Activated naive CD8-positive, alpha-beta T cell treated with anti-CD3 and anti-CD28 coated beads, Interleukin-2, amount 10 ng/mL, durations not matched to agents 7 days and 5 days (primary cell): ENCODE measurements around the gene HDAC4. TPM values are rescaled to one million over a fixed set of nuclear protein-coding genes. Genes with fewer than 3 reads are reported as not detected.

Source experiments
- ATAC-seq: fragments of 150-1000 bp; cut with Tn5 transposase; one replicate; pipeline ENCODE4 v1.10.0; 2021; ENCODE audit warnings: low read depth, moderate library complexity
- POLR2A ChIA-PET: fragments of 350-600 bp; sonication (Branson Sonifier 250); formaldehyde crosslinking; loops from one replicate; lab custom pipeline; 2021; ENCODE audit warnings: antibody characterized with exemption; lab: Charles Lee
- DNase-seq: peaks from one replicate; pipeline ENCODE4 v3.0.0; 2021
- H3K27ac Mint-ChIP-seq: one replicate; pipeline ENCODE4 v1.8.0; 2022; ENCODE audit warnings: mild to moderate bottlenecking, mixed read lengths
- H3K27me3 Mint-ChIP-seq: one replicate; pipeline ENCODE4 v1.8.0; 2022; ENCODE audit warnings: mild to moderate bottlenecking, moderate library complexity, mixed read lengths
- H3K36me3 Mint-ChIP-seq: one replicate; pipeline ENCODE4 v1.8.0; 2021; ENCODE audit warnings: mild to moderate bottlenecking, mixed read lengths
- H3K4me1 Mint-ChIP-seq: one replicate; pipeline ENCODE4 v1.8.0; 2021; ENCODE audit warnings: mixed read lengths
- H3K4me3 Mint-ChIP-seq: one replicate; pipeline ENCODE4 v1.8.0; 2022; ENCODE audit warnings: mild to moderate bottlenecking, moderate library complexity, mixed read lengths
- H3K9me3 Mint-ChIP-seq: one replicate; pipeline ENCODE4 v1.8.0; 2021; ENCODE audit warnings: mixed read lengths
- total RNA-seq, 2 experiments: library from RNA; stranded (reverse); gene quantifications; one replicate each; pipeline ENCODE4 v1.2.3, GENCODE V29; 2021

The HDAC4 gene
- total RNA-seq, 2 experiments from 2014 or later: 54.0 to 57.4 TPM

DNA sequence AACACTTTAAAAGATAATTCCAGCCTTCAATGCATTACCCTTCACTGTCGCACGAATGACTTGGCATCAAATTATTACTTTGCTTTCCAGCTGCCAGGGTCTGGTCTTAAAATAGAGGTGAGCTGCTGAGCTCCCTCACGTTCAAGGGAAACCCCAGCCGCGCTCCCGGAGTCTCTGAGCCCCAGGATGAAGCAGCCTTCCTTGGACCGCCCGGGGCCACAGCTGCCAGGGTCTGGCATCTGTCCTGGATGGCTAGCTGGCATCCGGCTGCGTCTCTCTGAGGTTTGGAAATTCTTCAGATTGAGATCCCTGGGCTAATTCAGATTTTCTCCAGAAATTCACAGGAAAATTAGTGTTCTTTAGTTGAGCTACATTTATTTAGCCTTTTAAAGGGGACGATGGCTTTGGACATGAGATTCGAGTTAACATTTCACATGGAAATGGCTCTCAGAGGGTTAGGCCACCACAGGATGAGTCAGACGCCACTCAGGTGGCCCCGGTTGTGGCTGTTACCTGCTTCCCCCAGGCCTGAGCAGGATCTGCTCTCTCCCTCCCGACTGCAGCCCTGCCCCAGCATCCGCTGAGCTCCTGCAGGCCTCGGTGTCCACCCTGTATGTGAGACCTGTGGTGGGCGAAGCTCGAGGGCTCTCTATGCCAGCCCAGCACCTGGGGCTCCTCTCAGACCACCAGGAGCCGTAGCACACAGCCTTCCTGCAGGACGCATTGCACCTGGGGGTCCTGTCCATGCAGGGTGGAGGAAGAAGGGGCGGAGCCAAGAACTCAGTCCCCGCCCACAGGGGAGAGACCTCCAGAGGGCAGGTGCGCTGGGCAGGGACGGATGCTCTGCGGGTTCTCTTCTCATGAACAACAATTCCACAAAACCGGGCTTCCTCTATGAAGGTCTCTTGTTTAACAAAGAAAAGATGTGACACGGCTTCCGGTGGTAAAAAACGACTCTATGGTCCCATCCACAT is 297.4 kb downstream of the HDAC4 start:
- no peak for DNase-seq
- H3K4me3 Mint-ChIP-seq: no peak overlapping the region
- peaks cover 6% of the 10 kb centered on the region for H3K4me1 Mint-ChIP-seq
- POLR2A ChIA-PET: no interaction called here
- H3K27ac Mint-ChIP-seq: no peak overlapping the region
- ATAC-seq: no peak
- H3K36me3 Mint-ChIP-seq: peaks cover 8% of the 10 kb centered on the region
- H3K9me3 Mint-ChIP-seq: no peaks in the 10 kb centered on the region
- no peaks in the 10 kb centered on the region for H3K27me3 Mint-ChIP-seq

GRCh38 chr2:239102266-239102665 is 298.6 kb downstream of the HDAC4 start:
- Mint-ChIP-seq H3K27ac (no peak overlapping the region), H3K36me3 (peaks cover 8% of the 10 kb centered on the region), H3K27me3 (no peaks in the 10 kb centered on the region), H3K4me1 (peaks cover 6% of the 10 kb centered on the region), H3K4me3 (no peak overlapping the region), H3K9me3 (no peaks in the 10 kb centered on the region)
- POLR2A ChIA-PET: no interaction called here
- no peak for DNase-seq
- ATAC-seq: no peak

- Mint-ChIP-seq H3K27me3 (no peaks in the 10 kb centered on the region), H3K36me3 (peaks cover 8% of the 10 kb centered on the region), H3K9me3 (no peaks in the 10 kb centered on the region), H3K4me3 (no peak overlapping the region), H3K27ac (no peak overlapping the region), H3K4me1 (peaks cover 6% of the 10 kb centered on the region)
- no peak for DNase-seq
- no peak for ATAC-seq
- POLR2A ChIA-PET: no interaction called here
These were observed 299.0 kb downstream of the HDAC4 start for GRCh38 chr2:239101807-239102206.

GRCh38 chr2:239101071-239101470 is 299.7 kb downstream of the HDAC4 start:
- H3K9me3 Mint-ChIP-seq: no peaks in the 10 kb centered on the region
- no peak for ATAC-seq
- no peak overlapping the region for H3K27ac Mint-ChIP-seq
- peaks cover 8% of the 10 kb centered on the region for H3K36me3 Mint-ChIP-seq
- H3K4me1 Mint-ChIP-seq: peaks cover 6% of the 10 kb centered on the region
- no peak for DNase-seq
- POLR2A ChIA-PET: no interaction called here
- no peaks in the 10 kb centered on the region for H3K27me3 Mint-ChIP-seq
- H3K4me3 Mint-ChIP-seq: no peak overlapping the region

DNA sequence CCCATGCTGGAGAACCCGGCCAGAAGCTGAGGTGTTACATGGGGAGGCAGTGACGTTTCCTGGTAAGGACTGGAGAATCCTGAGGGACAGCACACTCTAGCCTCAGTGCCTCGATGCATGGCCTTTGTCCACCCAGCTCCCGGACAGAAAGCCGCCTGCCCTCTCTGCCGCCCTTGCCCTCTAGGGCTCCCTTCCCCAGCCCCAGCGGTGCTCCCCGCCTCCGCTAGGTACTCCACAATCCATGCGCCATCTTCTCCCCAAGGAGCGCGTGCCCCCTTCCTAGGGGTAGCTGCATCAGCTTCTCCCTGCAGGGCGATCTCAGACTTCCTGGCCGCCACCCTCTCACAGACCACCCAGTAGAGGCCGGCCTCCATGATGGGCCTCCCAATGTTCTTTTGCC is 301.3 kb downstream of the HDAC4 start:
- DNase-seq (no peak), ATAC-seq (no peak)
- Mint-ChIP-seq H3K4me3 (no peak overlapping the region), H3K27me3 (no peaks in the 10 kb centered on the region), H3K4me1 (peaks cover 4% of the 10 kb centered on the region), H3K36me3 (peaks cover 5% of the 10 kb centered on the region), H3K27ac (no peak overlapping the region), H3K9me3 (no peaks in the 10 kb centered on the region)
- POLR2A ChIA-PET: no interaction called here

DNA sequence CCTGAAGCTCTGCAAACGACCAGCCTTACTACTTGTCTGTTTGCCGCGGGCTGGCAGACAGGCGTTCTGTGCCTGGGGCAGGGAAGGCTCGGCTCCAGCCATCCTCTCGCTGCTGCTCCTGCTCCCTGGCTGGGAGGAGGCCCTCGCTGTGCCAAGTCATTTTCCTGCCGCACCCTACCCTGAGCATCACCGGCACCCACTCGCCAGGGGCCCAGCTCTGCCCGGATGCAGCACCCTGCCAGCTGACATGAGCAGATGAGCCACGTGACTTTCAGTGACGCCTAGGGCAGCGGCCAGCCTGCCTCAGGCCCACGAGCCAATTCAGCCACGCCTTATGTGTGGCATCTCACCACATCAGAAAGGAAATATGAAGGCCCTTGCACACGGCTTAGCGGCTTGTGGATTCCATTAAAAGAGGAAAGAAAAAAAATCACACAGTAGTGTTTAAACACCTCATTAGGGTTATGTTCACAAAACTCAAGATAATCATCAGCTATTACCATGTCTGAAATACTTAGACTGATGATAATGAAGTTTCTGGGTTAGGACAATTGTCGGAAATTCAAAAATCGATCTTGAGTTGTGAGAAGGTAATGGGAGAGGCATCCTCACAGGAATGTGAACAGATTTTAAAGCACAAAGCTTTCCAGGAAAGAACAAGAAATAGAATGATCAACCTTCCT is 302.4 kb downstream of the HDAC4 start:
- ATAC-seq: no peak
- no peaks in the 10 kb centered on the region for H3K27me3 Mint-ChIP-seq
- no peak for DNase-seq
- peaks cover 4% of the 10 kb centered on the region for H3K4me1 Mint-ChIP-seq
- H3K36me3 Mint-ChIP-seq: peaks cover 7% of the 10 kb centered on the region
- POLR2A ChIA-PET: no interaction called here
- H3K27ac Mint-ChIP-seq: no peak overlapping the region
- H3K9me3 Mint-ChIP-seq: no peaks in the 10 kb centered on the region
- no peak overlapping the region for H3K4me3 Mint-ChIP-seq

- no peaks in the 10 kb centered on the region for H3K27me3 Mint-ChIP-seq
- peaks cover 7% of the 10 kb centered on the region for H3K36me3 Mint-ChIP-seq
- peaks cover 4% of the 10 kb centered on the region for H3K4me1 Mint-ChIP-seq
- no peaks in the 10 kb centered on the region for H3K9me3 Mint-ChIP-seq
- H3K27ac Mint-ChIP-seq: no peak overlapping the region
- H3K4me3 Mint-ChIP-seq: no peak overlapping the region
- ATAC-seq (no peak), DNase-seq (no peak)
- POLR2A ChIA-PET: no interaction called here
These were observed 303.5 kb downstream of the HDAC4 start for GRCh38 chr2:239097428-239097696.

DNA sequence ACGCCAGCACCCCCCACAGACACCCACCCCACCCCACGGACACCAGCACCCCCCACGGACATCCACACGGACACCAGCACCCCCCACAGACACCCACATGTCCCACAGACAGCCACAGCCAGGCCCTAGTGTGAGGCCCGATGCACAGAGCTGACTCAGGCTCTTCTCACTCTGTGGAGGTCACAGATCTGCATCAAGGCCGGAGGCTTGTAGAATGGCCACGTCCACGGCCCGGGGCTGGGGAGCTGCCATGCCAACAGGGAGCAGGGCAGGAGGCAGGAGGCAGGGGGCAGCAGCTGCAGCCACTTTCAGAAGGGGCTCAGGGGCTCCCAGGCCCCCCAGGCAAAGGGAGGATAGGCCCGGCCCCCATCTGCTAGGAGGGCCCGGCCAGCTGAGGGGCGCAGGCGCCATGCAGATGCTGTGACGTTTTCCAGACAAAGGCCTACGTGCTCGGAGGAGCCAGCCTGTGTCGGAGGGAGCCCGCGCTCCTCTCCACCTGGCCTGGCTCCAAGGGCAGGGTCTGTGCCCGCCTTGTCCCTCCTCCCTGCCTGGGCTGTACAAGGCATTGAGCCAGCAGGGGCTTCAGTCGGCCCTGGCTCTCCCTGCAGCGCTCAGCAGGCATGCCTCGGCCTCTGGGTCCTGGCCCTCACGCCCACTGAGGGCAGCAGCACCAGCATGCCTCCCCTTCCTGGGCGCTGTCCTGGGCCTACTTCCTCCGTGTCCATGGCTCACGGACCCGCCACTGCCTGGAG is 304.0 kb downstream of the HDAC4 start:
- H3K27me3 Mint-ChIP-seq: no peaks in the 10 kb centered on the region
- DNase-seq (no peak), ATAC-seq (no peak)
- POLR2A ChIA-PET: no interaction called here
- H3K4me1 Mint-ChIP-seq: peaks cover 4% of the 10 kb centered on the region
- no peak overlapping the region for H3K27ac Mint-ChIP-seq
- no peak overlapping the region for H3K4me3 Mint-ChIP-seq
- no peaks in the 10 kb centered on the region for H3K9me3 Mint-ChIP-seq
- H3K36me3 Mint-ChIP-seq: peaks cover 5% of the 10 kb centered on the region

DNA sequence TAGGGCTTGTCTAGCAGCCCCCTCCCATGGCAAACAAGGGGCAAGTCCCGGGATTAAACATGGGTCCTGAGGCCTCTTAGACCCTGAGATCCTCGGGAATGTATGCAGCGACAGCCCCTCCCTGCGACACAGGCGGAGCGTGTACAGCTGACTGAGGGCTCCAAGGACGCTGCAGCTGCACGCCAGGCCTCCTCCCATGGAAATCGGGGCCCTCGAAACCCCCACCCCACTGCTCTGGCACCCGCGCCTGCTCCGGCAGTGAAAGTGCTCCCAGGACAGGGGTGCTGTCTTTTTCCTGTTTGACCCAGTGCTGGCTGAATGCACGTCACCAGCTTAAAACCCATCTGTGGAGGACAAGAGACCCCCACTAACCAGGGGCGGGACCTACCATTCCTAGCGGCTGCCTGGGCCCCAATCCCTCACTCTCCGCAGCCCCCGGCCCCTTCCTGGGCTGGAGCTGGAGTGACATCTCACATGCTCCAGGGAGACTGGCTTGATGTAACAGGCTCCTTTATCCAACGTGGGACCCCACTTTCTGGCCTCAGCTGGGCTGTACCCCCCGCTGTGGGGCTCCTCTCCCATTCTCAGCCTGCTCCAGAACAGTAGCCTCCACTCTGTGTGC is 305.2 kb downstream of the HDAC4 start:
- peaks cover 4% of the 10 kb centered on the region for H3K4me1 Mint-ChIP-seq

DNA sequence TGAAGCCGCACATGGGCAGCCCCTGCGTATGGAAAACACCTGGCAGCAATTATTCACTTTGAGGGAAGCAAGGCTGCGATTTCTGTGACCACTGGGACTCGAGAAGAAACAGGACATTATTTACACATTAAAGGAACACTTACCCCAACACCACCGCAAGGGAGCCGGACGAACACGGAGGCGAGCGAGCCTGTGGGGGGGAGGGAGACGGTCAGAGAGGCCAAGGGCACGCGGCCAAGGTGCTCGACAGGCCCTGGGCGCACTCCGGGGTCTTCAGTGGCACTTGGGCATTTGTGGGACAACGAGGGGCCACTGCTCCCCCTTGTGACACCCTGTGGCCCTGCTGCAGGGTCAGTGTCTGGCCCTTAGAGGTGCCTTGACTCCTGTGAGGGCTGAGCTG is 306.0 kb downstream of the HDAC4 start:
- H3K9me3 Mint-ChIP-seq: no peaks in the 10 kb centered on the region
- POLR2A ChIA-PET: no interaction called here
- H3K4me3 Mint-ChIP-seq: no peak overlapping the region
- DNase-seq (no peak), ATAC-seq (no peak)
- no peaks in the 10 kb centered on the region for H3K27me3 Mint-ChIP-seq
- peaks cover 4% of the 10 kb centered on the region for H3K4me1 Mint-ChIP-seq
- peaks cover 2% of the 10 kb centered on the region for H3K36me3 Mint-ChIP-seq
- no peak overlapping the region for H3K27ac Mint-ChIP-seq

More for the DNA sequence above, 305.2 kb downstream of the HDAC4 start:
- POLR2A ChIA-PET: no interaction called here
- H3K36me3 Mint-ChIP-seq: peaks cover 5% of the 10 kb centered on the region
- no peaks in the 10 kb centered on the region for H3K9me3 Mint-ChIP-seq
- no peaks in the 10 kb centered on the region for H3K27me3 Mint-ChIP-seq
- H3K4me3 Mint-ChIP-seq: no peak overlapping the region
- DNase-seq (no peak), ATAC-seq (no peak)
- H3K27ac Mint-ChIP-seq: no peak overlapping the region

DNA sequence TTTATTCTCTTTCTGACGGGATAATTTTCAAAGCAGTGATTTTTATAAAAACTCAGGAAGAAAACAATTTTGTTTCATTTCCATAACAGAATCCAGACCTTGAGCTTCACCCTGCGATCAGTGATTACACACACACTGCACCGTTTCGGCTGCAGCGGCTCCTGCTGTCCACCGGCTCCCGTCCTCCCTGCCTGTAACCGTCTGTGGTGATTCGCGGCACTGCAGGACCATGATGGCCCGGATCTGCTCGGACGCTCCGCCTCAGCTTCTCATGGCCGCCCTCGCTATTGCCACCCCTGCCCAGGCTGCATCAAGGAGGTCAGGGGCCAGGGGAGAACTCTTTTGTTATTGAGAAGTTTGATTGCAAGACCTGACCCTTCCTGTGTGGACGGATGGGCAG is 306.9 kb downstream of the HDAC4 start:
- Mint-ChIP-seq H3K4me3 (no peak overlapping the region), H3K36me3 (peaks cover 2% of the 10 kb centered on the region), H3K4me1 (peaks cover 4% of the 10 kb centered on the region), H3K27me3 (no peaks in the 10 kb centered on the region), H3K27ac (no peak overlapping the region), H3K9me3 (no peaks in the 10 kb centered on the region)
- POLR2A ChIA-PET: no interaction called here
- ATAC-seq (no peak), DNase-seq (no peak)

DNA sequence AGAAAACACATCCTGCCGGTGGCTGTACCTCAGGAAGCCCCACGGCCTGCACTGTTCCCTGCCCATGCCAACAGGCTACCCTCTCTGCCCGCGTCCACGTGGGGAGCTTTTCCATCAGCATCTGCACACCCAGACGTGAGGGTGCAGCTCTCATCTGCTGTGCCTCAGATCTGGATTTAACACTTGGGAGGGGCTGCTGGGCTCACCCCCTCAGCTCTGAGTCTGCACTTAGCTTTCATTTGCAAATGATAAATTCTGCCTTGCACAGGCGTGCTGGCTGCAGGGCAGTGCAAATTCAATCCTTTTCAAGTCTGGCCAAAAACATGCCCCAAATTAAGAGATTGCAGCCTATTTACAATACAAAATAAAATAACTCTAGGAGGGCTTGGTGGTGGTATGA is 307.3 kb downstream of the HDAC4 start:
- POLR2A ChIA-PET: no interaction called here
- no peak overlapping the region for H3K27ac Mint-ChIP-seq
- DNase-seq (no peak), ATAC-seq (no peak)
- H3K4me3 Mint-ChIP-seq: no peak overlapping the region
- H3K36me3 Mint-ChIP-seq: peaks cover 2% of the 10 kb centered on the region
- H3K9me3 Mint-ChIP-seq: no peaks in the 10 kb centered on the region
- H3K4me1 Mint-ChIP-seq: peaks cover 1% of the 10 kb centered on the region
- no peaks in the 10 kb centered on the region for H3K27me3 Mint-ChIP-seq

GRCh38 chr2:239092571-239093294 is 308.1 kb downstream of the HDAC4 start:
- ATAC-seq: no peak
- Mint-ChIP-seq H3K4me1 (no peaks in the 10 kb centered on the region), H3K9me3 (no peaks in the 10 kb centered on the region)

More at GRCh38 chr2:239092571-239093294, 308.1 kb downstream of the HDAC4 start:
- DNase-seq: no peak
- Mint-ChIP-seq H3K36me3 (peaks cover 2% of the 10 kb centered on the region), H3K4me3 (no peak overlapping the region), H3K27me3 (no peaks in the 10 kb centered on the region), H3K27ac (no peak overlapping the region)
- POLR2A ChIA-PET: interaction anchor here (0.7 kb wide), 1 partner anchor 17 kb away, joined by 5 read pairs; no protein-coding TSS in a partner anchor
